Kidney (tissue), 22 donors: Measurements from ENCODE around the gene IST1. TPM values are rescaled to one million over a fixed set of nuclear protein-coding genes. Genes with fewer than 3 reads are reported as not detected.

Experiments
- DNase-seq, 5 donors: peaks; one replicate each; pipeline ENCODE4 v3.0.0-alpha.2; 2013 to 2020
- FAIRE-seq: peaks from 2 replicates; lab custom pipeline; 2012; peaks lifted over from hg19 to GRCh38; lab: Jason Lieb, UNC
- H3K27ac ChIP-seq, 2 donors: one replicate each; pipeline ENCODE4 v1.7.0; 2013; ENCODE audit warnings: low read depth in 2 of 2, low read length in 2 of 2, inconsistent platforms in 1 of 2
- H3K27me3 ChIP-seq: one replicate; pipeline ENCODE4 v1.7.1; 2013; ENCODE audit warnings: low read length, inconsistent platforms; ENCODE audit not compliant: control insufficient read depth, insufficient read depth
- H3K36me3 ChIP-seq, 3 donors: one replicate each; pipeline versions ENCODE4 v1.7.0 to v1.7.1; 2013; ENCODE audit warnings: low read length in 3 of 3, control low read depth in 1 of 3, inconsistent platforms in 1 of 3; ENCODE audit not compliant: insufficient read depth in 3 of 3, control insufficient read depth in 2 of 3
- H3K4me1 ChIP-seq, 3 donors: one replicate each; pipeline versions ENCODE4 v1.7.0 to v1.7.1; 2013; ENCODE audit warnings: low read length in 3 of 3, inconsistent platforms in 1 of 3, low read depth in 1 of 3; ENCODE audit not compliant: control insufficient read depth in 2 of 3, insufficient read depth in 2 of 3
- H3K4me3 ChIP-seq, 3 donors: one replicate each; pipeline versions ENCODE4 v1.7.0 to v1.8.1; 2013; ENCODE audit warnings: low read length in 3 of 3, control low read depth in 1 of 3, inconsistent platforms in 1 of 3
- H3K9ac ChIP-seq, 3 donors: one replicate each; pipeline versions ENCODE4 v1.7.0 to v1.7.1; 2013; ENCODE audit warnings: low read length in 3 of 3, control low read depth in 1 of 3, inconsistent platforms in 1 of 3
- H3K9me3 ChIP-seq, 3 donors: one replicate each; pipeline versions ENCODE4 v1.7.0 to v1.7.1; 2013; ENCODE audit warnings: low read length in 3 of 3, control low read depth in 1 of 3, inconsistent platforms in 1 of 3; ENCODE audit not compliant: control insufficient read depth in 2 of 3, insufficient read depth in 1 of 3
- CTCF ChIP-seq: IDR thresholded peaks from 3 replicates; pipeline ENCODE4 v1.5.1; 2012; ENCODE audit warnings: mild to moderate bottlenecking, moderate library complexity, borderline replicate concordance; ENCODE audit not compliant: insufficient read depth; ENCODE audit errors: extremely low read depth
- intact Hi-C: fragments of 100-400 bp; cut with DNase I; formaldehyde crosslinking; loops from one replicate; pipeline ENCODE4 v1.11.1; 2022
- long read RNA-seq, 10 donors: library from polyadenylated mRNA in 1 of 10; unstranded in 1 of 10; transcript quantifications; one replicate each; pipeline ENCODE4 v2.0.0 and lab custom pipeline, GENCODE V29; 2021 to 2026
- polyA plus RNA-seq: library from polyadenylated mRNA; stranded (reverse); fragments of 350-450 nt; fragmentation: Illumina TruSeq; extraction: RNeasy Lipid Tissue Mini Kit (QIAGEN cat#74804); gene quantifications from one replicate; pipeline ENCODE4 v1.2.3, GENCODE V29; 2014; ENCODE audit warnings: low read depth, low replicate concordance; ENCODE audit not compliant: insufficient read depth
- total RNA-seq: library from RNA; stranded (reverse); fragmentation: NEBNext Ultra II Directional; extraction: Animal tissue kit (Norgen Biotek cat#: 25700); gene quantifications from one replicate; pipeline ENCODE4 v1.2.1, GENCODE V29; 2021
- donor health status: control.
- donor health status: control.
- donor health status: control.
- donor health status: control.
- donor health status: control.
- donor health status: DM: yes; HTN: yes; CAD: no.
- donor health status: Normal renal cell carcinoma (clear cell type).

Gene IST1
- 220 TPM for total RNA-seq
- 138 TPM for polyA plus RNA-seq
- long read RNA-seq, donor 1, full-length matches to known transcripts = 22 of 53 reads
- long read RNA-seq, donor 1, partial matches to known transcripts = 31 of 53 reads
- long read RNA-seq, donor 1, other reads (novel, unspliced or antisense) = 0 of 53 reads
- long read RNA-seq, donor 2, full-length matches to known transcripts = 47 of 47 reads
- long read RNA-seq, donor 2, partial matches to known transcripts = 0 of 47 reads
- long read RNA-seq, donor 2, other reads (novel, unspliced or antisense) = 0 of 47 reads
- long read RNA-seq, donor 3, full-length matches to known transcripts = 48 of 61 reads
- long read RNA-seq, donor 3, partial matches to known transcripts = 13 of 61 reads
- long read RNA-seq, donor 3, other reads (novel, unspliced or antisense) = 0 of 61 reads
- long read RNA-seq, donor 4, full-length matches to known transcripts = 32 of 32 reads
- long read RNA-seq, donor 4, partial matches to known transcripts = 0 of 32 reads
- long read RNA-seq, donor 4, other reads (novel, unspliced or antisense) = 0 of 32 reads
- long read RNA-seq, donor 5 = 0 reads
- long read RNA-seq, donor 6, full-length matches to known transcripts = 58 of 71 reads
- long read RNA-seq, donor 6, partial matches to known transcripts = 13 of 71 reads
- long read RNA-seq, donor 6, other reads (novel, unspliced or antisense) = 0 of 71 reads
- long read RNA-seq, donor 7, full-length matches to known transcripts = 78 of 129 reads
- long read RNA-seq, donor 7, partial matches to known transcripts = 8 of 129 reads
- long read RNA-seq, donor 7, other reads (novel, unspliced or antisense) = 43 of 129 reads
- long read RNA-seq, donor 8, full-length matches to known transcripts = 24 of 80 reads
- long read RNA-seq, donor 8, partial matches to known transcripts = 56 of 80 reads
- long read RNA-seq, donor 8, other reads (novel, unspliced or antisense) = 0 of 80 reads
- long read RNA-seq, donor 9, full-length matches to known transcripts = 16 of 16 reads
- long read RNA-seq, donor 9, partial matches to known transcripts = 0 of 16 reads
- long read RNA-seq, donor 9, other reads (novel, unspliced or antisense) = 0 of 16 reads
- long read RNA-seq, donor 10, full-length matches to known transcripts = 26 of 42 reads
- long read RNA-seq, donor 10, partial matches to known transcripts = 11 of 42 reads
- long read RNA-seq, donor 10, other reads (novel, unspliced or antisense) = 5 of 42 reads

GRCh38 chr16:71894921-71895678 lies at the start of gene IST1:
TSS of gene IST1 (plus strand) at chr16:71895531. CDS start at chr16:71915641, 20,110 bp downstream.
- FAIRE-seq (no peak), DNase-seq (peak; percentile 98 to 99 (median 99))
- no peaks in the 10 kb centered on the region for H3K27me3 ChIP-seq
- intact Hi-C loops = no loop called here
- peak within 1 kb of the TSS; percentile 97 to 99 for H3K27ac ChIP-seq
- peak within 1 kb of the TSS; percentile 79 to 97 (median 95) for H3K4me3 ChIP-seq
- no peaks in the 10 kb centered on the region for H3K4me1 ChIP-seq
- peak within 1 kb of the TSS; percentile 96 to 99 (median 98) for H3K9ac ChIP-seq
- H3K9me3 ChIP-seq = no peaks in the 10 kb centered on the region
- no peaks in the 10 kb centered on the region for H3K36me3 ChIP-seq
- TF ChIP-seq CTCF = no peak

- DNase-seq (peak; percentile 91 to 97 (median 95)), FAIRE-seq (no peak)
- H3K9me3 ChIP-seq = no peaks in the 10 kb centered on the region
- H3K4me1 ChIP-seq = peaks cover 0 to 7% (median 0%) of the 10 kb centered on the region in 3 donors
- peak within 1 kb of the TSS; percentile 76 to 99 (median 94) for H3K4me3 ChIP-seq
- H3K9ac ChIP-seq = peak within 1 kb of the TSS; percentile 46 to 97 (median 95)
- peak within 1 kb of the TSS; percentile 92 to 96 for H3K27ac ChIP-seq
- H3K27me3 ChIP-seq = no peaks in the 10 kb centered on the region
- H3K36me3 ChIP-seq = peaks cover 2 to 24% (median 18%) of the 10 kb centered on the region in 3 donors
- no peak for TF ChIP-seq CTCF
- intact Hi-C loops = no loop called here
Observed at GRCh38 chr16:71845639-71846430, 49.5 kb upstream of the IST1 start, which contains the start of gene ATXN1L. TSS of gene ATXN1L (plus strand) at chr16:71845976. CDS start at chr16:71849741, 3,765 bp downstream.
